GM12873 (cell line): ENCODE data around the gene TPTE2.
A peak's percentile ranks its signal among the peaks of the same experiment; 100 is the strongest.

Experiments used
- TF ChIP-seq, protein P1 (sequence below): IDR thresholded peaks from 2 replicates; pipeline ENCODE4 v1.5.1; 2012; ENCODE audit warnings: low read depth, mild to moderate bottlenecking, moderate library complexity, low read length, control low read depth; ENCODE audit not compliant: insufficient read depth; ENCODE audit errors: missing control alignments

Gene TPTE2

DNA sequence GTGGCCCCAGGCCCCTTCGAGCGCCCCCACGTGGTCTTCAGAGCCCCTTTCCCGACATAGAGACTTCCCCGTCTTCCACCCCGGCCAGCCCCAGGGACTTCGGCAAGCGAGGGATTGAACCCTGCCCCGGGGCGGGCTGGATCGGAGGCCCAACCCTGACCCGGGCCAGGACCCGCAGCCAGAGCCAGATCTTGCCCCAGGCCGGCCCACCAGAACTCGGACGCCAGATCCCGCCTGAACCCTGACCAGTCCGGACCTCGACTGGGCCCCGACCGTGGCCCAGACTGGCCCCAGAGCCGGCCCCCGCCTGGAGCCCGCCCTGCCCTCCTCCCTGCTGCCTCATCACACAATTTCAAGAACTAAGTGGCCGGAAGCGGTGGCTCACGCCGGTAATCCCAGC lies 253 bp upstream of the TPTE2 start:
- TF ChIP-seq, protein P1, sequence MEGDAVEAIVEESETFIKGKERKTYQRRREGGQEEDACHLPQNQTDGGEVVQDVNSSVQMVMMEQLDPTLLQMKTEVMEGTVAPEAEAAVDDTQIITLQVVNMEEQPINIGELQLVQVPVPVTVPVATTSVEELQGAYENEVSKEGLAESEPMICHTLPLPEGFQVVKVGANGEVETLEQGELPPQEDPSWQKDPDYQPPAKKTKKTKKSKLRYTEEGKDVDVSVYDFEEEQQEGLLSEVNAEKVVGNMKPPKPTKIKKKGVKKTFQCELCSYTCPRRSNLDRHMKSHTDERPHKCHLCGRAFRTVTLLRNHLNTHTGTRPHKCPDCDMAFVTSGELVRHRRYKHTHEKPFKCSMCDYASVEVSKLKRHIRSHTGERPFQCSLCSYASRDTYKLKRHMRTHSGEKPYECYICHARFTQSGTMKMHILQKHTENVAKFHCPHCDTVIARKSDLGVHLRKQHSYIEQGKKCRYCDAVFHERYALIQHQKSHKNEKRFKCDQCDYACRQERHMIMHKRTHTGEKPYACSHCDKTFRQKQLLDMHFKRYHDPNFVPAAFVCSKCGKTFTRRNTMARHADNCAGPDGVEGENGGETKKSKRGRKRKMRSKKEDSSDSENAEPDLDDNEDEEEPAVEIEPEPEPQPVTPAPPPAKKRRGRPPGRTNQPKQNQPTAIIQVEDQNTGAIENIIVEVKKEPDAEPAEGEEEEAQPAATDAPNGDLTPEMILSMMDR = no peak

DNA sequence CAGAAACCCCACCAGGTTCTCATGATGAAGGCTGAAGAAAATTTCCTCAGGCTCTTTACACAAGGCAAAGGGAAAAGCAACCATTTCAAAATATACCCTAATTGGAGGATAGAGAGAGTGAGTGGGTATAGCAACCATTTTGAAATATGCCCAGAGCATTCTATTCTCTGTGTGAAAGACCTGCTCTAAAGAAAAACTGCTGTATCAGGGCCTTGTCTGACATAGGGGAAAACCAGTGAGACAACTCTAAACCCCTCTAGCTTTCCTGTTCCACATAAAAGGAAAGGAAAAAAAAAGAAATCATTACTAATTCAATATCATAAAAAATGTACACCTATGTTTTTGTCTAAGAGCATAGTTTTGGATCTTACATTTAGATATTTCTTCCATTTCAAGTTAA lies 42.3 kb downstream of the TPTE2 start:
- TF ChIP-seq, protein P1 = no peak

DNA sequence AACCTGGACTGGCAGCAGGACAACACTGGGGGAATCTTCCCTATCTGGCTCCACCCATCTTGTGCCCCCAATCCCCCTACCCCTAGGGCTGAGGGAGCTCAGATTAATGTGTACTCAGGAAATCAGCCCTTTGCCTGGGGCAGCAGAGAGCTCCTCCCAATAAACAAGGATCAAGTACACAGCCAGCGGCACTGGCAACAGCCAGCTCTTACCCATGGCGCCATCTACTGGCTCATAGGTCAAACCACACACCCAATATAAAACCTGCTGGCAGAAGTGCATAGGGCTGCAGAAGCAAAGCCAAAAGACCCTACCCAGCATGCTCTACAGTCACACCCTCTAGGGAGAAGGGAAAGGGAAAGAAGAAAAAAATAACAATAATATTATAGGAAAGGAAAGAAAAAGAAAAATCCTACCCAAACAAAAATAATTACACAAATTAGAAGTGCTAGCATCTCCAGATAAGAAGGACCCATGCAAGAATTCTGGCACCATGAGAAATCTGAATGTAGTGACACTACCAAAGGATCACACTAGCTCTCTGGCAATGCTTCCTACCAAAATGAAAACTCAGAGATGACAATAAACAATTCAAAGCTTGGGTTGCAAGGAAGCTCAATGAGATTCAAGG lies 122.2 kb downstream of the TPTE2 start:
- TF ChIP-seq, protein P1 = peak; percentile 35

DNA sequence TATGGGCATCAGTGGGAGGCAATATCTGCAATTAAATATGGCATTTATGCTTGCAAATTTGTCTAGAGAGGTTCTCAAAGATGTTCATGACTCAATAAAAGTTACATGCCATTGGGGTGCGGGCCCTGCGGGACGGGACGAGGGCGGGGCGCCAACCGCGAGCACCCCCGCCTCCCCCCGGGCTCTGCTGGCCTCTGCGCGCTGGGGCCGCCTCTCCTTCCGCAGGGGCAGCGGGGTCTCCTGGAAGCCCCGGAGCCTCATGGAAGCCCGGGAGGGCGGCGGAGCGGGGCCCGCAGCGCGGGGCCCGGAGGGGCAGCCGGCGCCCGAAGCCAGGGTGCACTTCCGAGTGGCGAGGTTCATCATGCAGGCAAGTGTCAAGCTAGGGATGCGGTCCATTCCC lies 179.2 kb downstream of the TPTE2 start:
- TF ChIP-seq, protein P1 = no peak
